Epithelial cell of esophagus (primary cell): ENCODE measurements around the gene HIP1.
"Not testable (repeated sequence)": the region's sequence is repeated elsewhere in the genome, so short reads cannot be mapped to it uniquely, and the experiment has no call there.

Experiments
- DNase-seq: peaks from one replicate; pipeline ENCODE4 v3.0.0; 2010; ENCODE audit warnings: low read depth
- H3K4me3 ChIP-seq: 2 replicates; pipeline ENCODE4 v1.5.1; 2011; ENCODE audit warnings: mild to moderate bottlenecking, low read length, control low read depth
- CTCF ChIP-seq: IDR thresholded peaks from 2 replicates; pipeline ENCODE4 v1.5.1; 2011; ENCODE audit warnings: low read depth, mild to moderate bottlenecking, low read length, control low read depth, inconsistent platforms; ENCODE audit not compliant: insufficient read depth; ENCODE audit errors: missing control alignments

Gene HIP1

DNA sequence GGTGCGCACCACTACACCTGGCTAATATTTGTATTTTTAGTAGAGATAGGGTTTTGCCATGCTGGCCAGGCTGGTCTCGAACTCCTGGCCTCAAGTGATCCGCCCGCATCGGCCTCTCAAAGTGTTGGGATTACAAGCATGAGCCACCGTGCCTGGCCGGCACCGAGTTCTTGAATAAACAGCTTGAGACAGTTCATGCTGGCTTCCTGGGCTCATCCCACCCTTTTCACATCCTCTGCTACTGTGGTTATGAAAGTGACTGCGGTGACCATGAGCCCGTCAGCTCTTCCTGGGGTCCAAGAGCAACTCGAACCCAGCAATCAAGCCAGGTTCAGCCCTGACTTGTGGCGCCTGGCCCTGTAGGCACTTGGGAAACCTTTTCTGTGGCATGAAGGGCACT is 38.7 kb downstream of the HIP1 start:
- no peak overlapping the region for H3K4me3 ChIP-seq

GRCh38 chr7:75698358-75698757 is 40.4 kb downstream of the HIP1 start:
- H3K4me3 ChIP-seq = no peak overlapping the region
- no peak for DNase-seq
- TF ChIP-seq CTCF = no peak

More for the DNA sequence above, 38.7 kb downstream of the HIP1 start:
- DNase-seq = no peak
- no peak for TF ChIP-seq CTCF

GRCh38 chr7:75696263-75697037 is 42.3 kb downstream of the HIP1 start:
- no peak overlapping the region for H3K4me3 ChIP-seq
- no peak for TF ChIP-seq CTCF
- no peak for DNase-seq

DNA sequence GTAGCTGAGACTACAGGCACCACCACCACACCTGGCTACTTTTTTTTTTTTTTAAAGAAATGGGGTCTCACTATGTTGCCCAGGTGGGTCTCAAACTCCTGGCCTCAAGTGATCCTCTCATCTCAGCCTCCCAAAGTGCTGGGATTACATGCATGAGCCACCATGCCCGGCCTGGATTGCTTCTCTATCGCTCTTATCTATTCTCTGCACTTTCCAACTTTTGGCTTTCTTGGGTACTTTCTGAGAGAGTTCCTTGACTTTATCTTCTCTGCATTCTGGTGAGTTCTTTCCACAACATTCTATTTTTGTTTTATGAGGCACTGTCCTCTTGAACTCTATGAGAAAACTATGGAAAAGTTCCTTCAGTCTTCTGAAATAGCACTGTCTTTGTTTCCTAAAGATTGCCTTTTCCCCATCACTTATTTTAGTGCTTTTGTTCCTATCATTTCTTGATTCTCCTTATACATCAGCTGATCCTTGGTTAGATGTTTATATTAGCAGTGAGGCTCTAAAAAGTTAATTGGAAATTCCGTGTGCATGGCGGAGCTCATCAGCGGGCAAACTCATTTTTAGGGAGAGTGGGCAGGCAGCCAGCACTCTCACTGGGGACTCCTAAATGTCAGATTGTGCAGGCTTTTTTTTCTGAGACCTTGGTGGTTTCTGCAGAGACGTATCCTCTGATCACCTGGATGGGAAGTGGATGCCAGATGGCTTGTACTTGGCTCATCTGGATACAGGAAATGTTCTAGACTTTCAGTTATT is 43.9 kb downstream of the HIP1 start:
- no peak overlapping the region for H3K4me3 ChIP-seq
- TF ChIP-seq CTCF = no peak
- no peak for DNase-seq

DNA sequence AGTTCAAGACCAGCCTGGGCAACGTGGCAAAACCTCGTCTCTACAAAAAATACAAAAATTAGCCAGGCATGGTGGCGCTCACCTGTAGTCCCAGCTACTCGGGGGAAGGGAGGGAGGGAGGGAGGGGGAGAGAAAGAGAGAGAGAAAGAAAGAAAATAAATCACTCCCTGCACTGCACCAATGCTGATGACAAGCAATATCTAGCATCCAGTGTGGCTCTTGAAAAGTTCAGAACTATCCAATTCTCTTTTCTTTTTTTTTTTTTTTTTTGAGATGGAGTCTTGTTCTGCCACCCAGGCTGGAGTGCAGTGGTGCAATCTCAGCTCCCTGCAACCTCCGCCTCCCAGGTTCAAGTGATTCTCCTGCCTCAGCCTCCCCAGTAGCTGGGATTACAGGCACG is 45.1 kb downstream of the HIP1 start:
- DNase-seq, H3K4me3 ChIP-seq: not testable (repeated sequence)

DNA sequence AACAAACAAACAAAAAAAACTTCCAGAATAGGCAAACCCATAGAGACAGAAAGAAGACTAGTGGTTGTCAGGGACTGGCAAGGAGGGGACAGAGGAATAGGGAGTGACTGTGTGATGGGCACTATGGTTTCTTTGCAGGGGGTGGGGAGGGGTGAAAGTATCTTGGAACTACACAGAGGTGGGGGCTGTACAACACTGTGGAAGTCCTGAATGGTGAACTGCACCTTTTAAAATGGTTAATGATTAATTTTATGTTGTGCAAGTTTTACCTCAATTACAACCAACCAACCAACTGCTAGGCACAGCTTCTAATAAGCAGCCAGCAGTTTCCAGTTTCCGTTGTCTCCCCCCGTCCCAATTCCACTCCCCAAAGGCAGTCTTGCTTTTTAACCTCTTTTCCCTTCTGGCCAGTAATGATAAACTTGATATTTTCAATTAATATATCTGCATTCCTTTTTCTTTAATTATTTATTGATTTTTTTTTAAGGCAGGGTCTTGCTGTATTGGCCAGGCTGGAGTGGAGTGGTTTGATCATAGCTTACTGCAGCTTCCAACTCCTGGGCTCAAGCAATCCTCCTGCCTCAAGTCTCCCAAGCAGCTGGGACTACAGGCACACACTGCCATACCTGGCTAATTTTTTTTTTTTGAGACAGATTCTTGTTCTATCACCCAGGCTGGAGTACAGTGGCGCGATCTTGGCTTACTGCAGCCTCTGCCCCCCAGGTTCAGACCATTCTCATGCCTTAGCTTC is 46.8 kb downstream of the HIP1 start:
- no peak for DNase-seq
- no peak overlapping the region for H3K4me3 ChIP-seq
- no peak for TF ChIP-seq CTCF

- TF ChIP-seq CTCF = no peak
- no peak for DNase-seq
- H3K4me3 ChIP-seq = no peak overlapping the region
These were observed 48.6 kb downstream of the HIP1 start for GRCh38 chr7:75690121-75690523.
